ENCODE data around the gene EIF2S3B. TPM values are rescaled to one million over a fixed set of nuclear protein-coding genes. Genes with fewer than 3 reads are reported as not detected.

The EIF2S3B gene
- 0.53 to 0.88 TPM (median 0.65 TPM) in 5 replicates for total RNA-seq (2022; extraction: Qiagen RNA extraction)

GRCh38 chr12:10505620-10506019 is at the start of gene EIF2S3B:
Gene EIF2S3B (plus strand): TSS chr12:10505890. CDS start chr12:10505903, 13 bp downstream.

Other genes with a start within 250 kb of the EIF2S3B start
- gene KLRD1, start 198.0 kb upstream of the EIF2S3B start, total RNA-seq (2022; extraction: Qiagen RNA extraction) = not detected in 5 replicates
- gene KLRK1, start 115.8 kb upstream of the EIF2S3B start, total RNA-seq (2022; extraction: Qiagen RNA extraction) = 0.08 TPM in 1 of 5 replicates, not detected in the others
- gene KLRC4, start 96.1 kb upstream of the EIF2S3B start, total RNA-seq (2022; extraction: Qiagen RNA extraction) = not detected in 5 replicates
- 0.12 to 0.40 TPM (median 0.23 TPM) in 5 replicates for gene KLRC3, start 85.3 kb upstream of the EIF2S3B start, total RNA-seq (2022; extraction: Qiagen RNA extraction)
- 1.3 to 2.7 TPM (median 2.1 TPM) in 5 replicates for gene KLRC2, start 69.9 kb upstream of the EIF2S3B start, total RNA-seq (2022; extraction: Qiagen RNA extraction)
- not detected in 5 replicates for gene KLRC1, start 52.5 kb upstream of the EIF2S3B start, total RNA-seq (2022; extraction: Qiagen RNA extraction)
- gene MAGOHB, start 107.7 kb downstream of the EIF2S3B start, total RNA-seq (2022; extraction: Qiagen RNA extraction) = 49.6 to 60.7 TPM (median 53.5 TPM) in 5 replicates
- gene STYK1, start 168.2 kb downstream of the EIF2S3B start, total RNA-seq (2022; extraction: Qiagen RNA extraction) = 0.14 to 0.43 TPM (median 0.23 TPM) in 5 replicates
- 242 to 284 TPM (median 259 TPM) in 5 replicates for gene YBX3, start 217.4 kb downstream of the EIF2S3B start, total RNA-seq (2022; extraction: Qiagen RNA extraction)

All from A549 treated with CORT108297 at 1 μM for 4 hours (cell line).